GM12878 (cell line): ENCODE data around the gene LRRC4. TPM values are rescaled to one million over a fixed set of nuclear protein-coding genes. Genes with fewer than 3 reads are reported as not detected.

ENCODE experiments used
- ATAC-seq: fragments of 200-7000 bp; cut with Tn5 transposase; 3 replicates; pipeline ENCODE4 v1.9.1; 2020; ENCODE audit warnings: mild to moderate bottlenecking, moderate library complexity
- BruUV-seq: library from RNA; stranded (reverse); fragments of 400-500 nt; replicated peaks from 2 replicates; lab custom pipeline; 2021; lab: Mats Ljungman, UMichigan
- CTCF ChIA-PET: fragments of 300-600 bp; sonication (Branson Sonifier 250); formaldehyde crosslinking; extraction: SDS; loops from one replicate; lab custom pipeline; 2021; ENCODE audit warnings: inconsistent platforms; lab: Yijun Ruan, JAX
- POLR2A ChIA-PET: fragments of 350-600 bp; formaldehyde crosslinking; extraction: SDS; loops from one replicate; lab custom pipeline; 2021; ENCODE audit warnings: inconsistent platforms; lab: Charles Lee
- RAD21 ChIA-PET: fragments of 300-600 bp; sonication (Branson Sonifier 250); formaldehyde crosslinking; loops from one replicate; lab custom pipeline; 2023; ENCODE audit warnings: antibody characterized with exemption; ENCODE audit not compliant: unreplicated experiment; lab: Charles Lee
- SMC1A ChIA-PET: fragments of 300-600 bp; sonication (Branson Sonifier 250); formaldehyde crosslinking; loops from one replicate; lab custom pipeline; 2023; ENCODE audit not compliant: unreplicated experiment, uncharacterized antibody; lab: Charles Lee
- DNase-seq: peaks from one replicate; pipeline ENCODE4 v3.0.0-alpha.2; 2011; ENCODE audit warnings: low read depth, low spot score
- FAIRE-seq: peaks from 3 replicates; lab custom pipeline; 2011; peaks lifted over from hg19 to GRCh38; lab: Jason Lieb, UNC
- H2AFZ ChIP-seq: 2 replicates; pipeline ENCODE4 v1.6.0; 2011; ENCODE audit warnings: low read depth, low read length, control low read depth; ENCODE audit not compliant: control insufficient read depth
- H3K27ac ChIP-seq: 2 replicates; pipeline ENCODE4 v1.5.1; 2011; ENCODE audit warnings: control low read depth; ENCODE audit not compliant: control insufficient read depth, insufficient read depth
- H3K27me3 ChIP-seq, 2 experiments: replicated peaks in 1 of 2; 2 replicates each; pipeline versions ENCODE4 v1.6.0 to v1.6.1; 2011; ENCODE audit warnings: low read length in 1 of 2; ENCODE audit not compliant: control insufficient read depth in 2 of 2, insufficient read depth in 2 of 2
- H3K36me3 ChIP-seq, 2 experiments: 2 replicates each; pipeline ENCODE4 v1.5.1; 2011; ENCODE audit warnings: low read length in 1 of 2; ENCODE audit not compliant: control insufficient read depth in 2 of 2, insufficient read depth in 2 of 2
- H3K4me1 ChIP-seq: 2 replicates; pipeline ENCODE4 v1.6.1; 2011; ENCODE audit warnings: mild to moderate bottlenecking, low read length, moderate library complexity, mixed read lengths; ENCODE audit not compliant: control insufficient read depth, insufficient read depth
- H3K4me2 ChIP-seq: 2 replicates; pipeline ENCODE4 v1.6.0; 2011; ENCODE audit warnings: control low read depth; ENCODE audit not compliant: control insufficient read depth, insufficient read depth
- H3K4me3 ChIP-seq: fragments of 200-600 bp; sonication (generic); 2 replicates; pipeline ENCODE4 v1.5.1; 2016
- H3K79me2 ChIP-seq: 2 replicates; pipeline ENCODE4 v1.6.0; 2011; ENCODE audit warnings: low read length; ENCODE audit not compliant: control insufficient read depth, insufficient read depth
- H3K9ac ChIP-seq: 2 replicates; pipeline ENCODE4 v1.8.0; 2011; ENCODE audit warnings: low read length, control low read depth, mixed read lengths; ENCODE audit not compliant: control insufficient read depth, insufficient read depth
- H3K9me3 ChIP-seq: replicated peaks from 3 replicates; pipeline ENCODE4 v1.5.1; 2011; ENCODE audit warnings: mild to moderate bottlenecking, low read length; ENCODE audit not compliant: control insufficient read depth, insufficient read depth
- H4K20me1 ChIP-seq: 2 replicates; pipeline ENCODE4 v1.6.0; 2011; ENCODE audit not compliant: control insufficient read depth, insufficient read depth
- ASH2L ChIP-seq: fragments of 300-600, 200-600 bp; sonication (generic); IDR thresholded peaks from 2 replicates; pipeline ENCODE4 v1.6.1; 2017; ENCODE audit warnings: low read depth, mild to moderate bottlenecking, borderline replicate concordance
- CBFB ChIP-seq: IDR thresholded peaks from 2 replicates; pipeline ENCODE4 v1.6.1; 2016; ENCODE audit warnings: antibody characterized with exemption, low read depth
- ESRRA ChIP-seq: IDR thresholded peaks from 2 replicates; pipeline ENCODE4 v1.6.1; 2012; ENCODE audit warnings: mild to moderate bottlenecking, low read length, improper control_type of control experiment
- GATAD2B ChIP-seq: fragments of 450-650 bp; conservative IDR thresholded peaks from 2 replicates; pipeline ENCODE4 v1.6.1; 2017; ENCODE audit warnings: low read depth, mild to moderate bottlenecking, moderate library complexity
- HCFC1 ChIP-seq: fragments of 150-350 bp; IDR thresholded peaks from 2 replicates; pipeline ENCODE4 v1.6.1; 2014; ENCODE audit warnings: low read length
- HDGF ChIP-seq: fragments of 450-650 bp; IDR thresholded peaks from 2 replicates; pipeline ENCODE4 v1.6.1; 2016; ENCODE audit warnings: antibody characterized with exemption
- KAT2A ChIP-seq: conservative IDR thresholded peaks from 2 replicates; pipeline ENCODE4 v1.6.1; 2011; ENCODE audit warnings: low read depth, low read length; ENCODE audit not compliant: control insufficient read depth
- MEF2B ChIP-seq: fragments of 450-650 bp; IDR thresholded peaks from 2 replicates; pipeline ENCODE4 v1.6.1; 2018; ENCODE audit warnings: mild to moderate bottlenecking, moderate library complexity; ENCODE audit not compliant: partially characterized antibody, poor library complexity, severe bottlenecking
- NBN ChIP-seq: fragments of 450-650 bp; IDR thresholded peaks from 2 replicates; pipeline ENCODE4 v1.6.1; 2016
- NFYB ChIP-seq: IDR thresholded peaks from 2 replicates; pipeline ENCODE4 v1.6.1; 2011; ENCODE audit warnings: low read depth, mild to moderate bottlenecking, low read length, improper control_type of control experiment, moderate library complexity; ENCODE audit not compliant: insufficient read depth
- NR2C2 ChIP-seq: IDR thresholded peaks from 2 replicates; pipeline ENCODE4 v1.6.1; 2011; ENCODE audit warnings: borderline replicate concordance, low read depth; ENCODE audit not compliant: control insufficient read depth, insufficient read length
- PAX5 ChIP-seq: IDR thresholded peaks from 2 replicates; pipeline ENCODE4 v1.6.1; 2011; ENCODE audit warnings: low read depth, low read length, borderline replicate concordance
- POLR2AphosphoS2 ChIP-seq: IDR thresholded peaks from 2 replicates; pipeline ENCODE4 v1.6.1; 2011; ENCODE audit warnings: low read depth, mild to moderate bottlenecking, low read length, improper control_type of control experiment, moderate library complexity
- RELA ChIP-seq: fragments of 450-650 bp; IDR thresholded peaks from 2 replicates; pipeline ENCODE4 v1.8.0; 2014; ENCODE audit warnings: borderline replicate concordance; ENCODE audit not compliant: partially characterized antibody
- RUNX3 ChIP-seq: IDR thresholded peaks from 2 replicates; pipeline ENCODE4 v1.6.1; 2012; ENCODE audit warnings: low read length, inconsistent platforms
- WGBS: methylation state at CpG from one replicate; pipeline ENCODE4 v1.1.6; 2016; ENCODE audit warnings: low lambda C conversion rate; ENCODE audit not compliant: insufficient replicate concordance, insufficient coverage; ENCODE audit errors: missing lambda C conversion rate; 5-methylcytosine and 5-hydroxymethylcytosine counted together
- in situ Hi-C: fragments of 300-500 bp; cut with MboI; formaldehyde crosslinking; loops from 9 replicates; pipeline ENCODE4 v1.14.3; 2018; ENCODE audit warnings: mixed read lengths
- intact Hi-C: fragments of 100-400 bp; cut with micrococcal nuclease; formaldehyde crosslinking; loops from one replicate; pipeline ENCODE4 v1.14.2; 2022; ENCODE audit not compliant: unreplicated experiment
- polyA plus RNA-seq, 11 experiments: library from polyadenylated mRNA; depleted of rRNA in 4 of 11; unstranded in 6 of 11; stranded (reverse) in 5 of 11; fragments of >200 nt; fragmentation: Nextera tagmentation in 4 of 11; fragmentation: Illumina TruSeq in 1 of 11; extraction: Ambion mirVana in 4 of 11; extraction: Trizol in 1 of 11; gene quantifications; 1 replicate in 1 of 11; 2 replicates in 10 of 11; pipeline versions ENCODE4 v1.2.1 to v1.2.3, GENCODE V29; 2011 to 2016; ENCODE audit warnings: inconsistent platforms in 2 of 11, missing spikeins in 2 of 11, low read depth in 1 of 11
- total RNA-seq, 4 experiments: library from RNA; depleted of rRNA in 3 of 4; stranded (reverse); fragments of >200 nt in 3 of 4; fragmentation: Illumina TruSeq in 1 of 4; extraction: Trizol in 1 of 4; gene quantifications; 2 replicates each; pipeline versions ENCODE4 v1.2.1 to v1.2.3, GENCODE V29; 2013 to 2021
- TF ChIP-seq, protein P1 (sequence below): IDR thresholded peaks from 2 replicates; pipeline ENCODE4 v1.6.1; 2012; ENCODE audit warnings: low read depth, low read length, improper control_type of control experiment

The LRRC4 gene
- total and polyA plus RNA-seq, 10 of the 15 experiments (the other 5 are each of a cell fraction or from before 2014, with no cell fraction given), result 0.06 to 0.85 (median 0.12) TPM; not detected in 4

DNA sequence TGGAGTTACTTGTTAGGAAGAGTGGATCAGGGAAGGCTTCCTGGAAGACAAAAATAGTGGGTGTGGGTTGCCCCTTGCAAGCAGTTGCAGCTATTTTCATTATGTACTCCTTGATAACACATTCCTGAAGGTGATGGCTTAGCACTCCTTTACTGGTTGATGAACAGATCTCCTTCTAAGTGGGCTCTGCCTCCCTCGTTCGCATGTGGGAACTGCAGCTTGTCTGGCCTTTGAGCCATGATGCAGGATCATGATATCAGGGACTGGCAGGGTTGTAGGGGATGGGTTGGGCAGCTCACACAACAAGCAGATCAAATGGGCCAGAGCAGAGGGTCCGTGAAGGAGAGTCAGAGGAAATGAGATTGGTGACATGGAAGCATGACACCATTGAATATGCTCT is 28.8 kb upstream of the LRRC4 start:
- intact Hi-C loops, result no loop called here
- FAIRE-seq (no peak), ATAC-seq (no peak), DNase-seq (no peak)
- no TSS peak for BruUV-seq
- Histone ChIP-seq H3K27ac (no peak overlapping the region), H4K20me1 (no peaks in the 10 kb centered on the region; the same call in none of the 2 replicates), H3K79me2 (no peaks in the 10 kb centered on the region), H3K9me3 (no peaks in the 10 kb centered on the region), H2AFZ (no peak overlapping the region), H3K36me3 (peaks cover 5 to 20% of the 10 kb centered on the region in 2 experiments), H3K27me3 (no peaks in the 10 kb centered on the region), H3K4me2 (no peak overlapping the region), H3K9ac (no peak overlapping the region), H3K4me1 (no peaks in the 10 kb centered on the region), H3K4me3 (no peak overlapping the region)
- TF ChIP-seq RUNX3 (no peak), NR2C2 (no peak), RELA (no peak), PAX5 (no peak), POLR2AphosphoS2 (no peak), ASH2L (no peak), ESRRA (no peak), NBN (no peak), GATAD2B (no peak), MEF2B (no peak), HDGF (no peak), CBFB (no peak), NFYB (no peak), KAT2A (no peak), HCFC1 (no peak)
- TF ChIP-seq, protein P1, sequence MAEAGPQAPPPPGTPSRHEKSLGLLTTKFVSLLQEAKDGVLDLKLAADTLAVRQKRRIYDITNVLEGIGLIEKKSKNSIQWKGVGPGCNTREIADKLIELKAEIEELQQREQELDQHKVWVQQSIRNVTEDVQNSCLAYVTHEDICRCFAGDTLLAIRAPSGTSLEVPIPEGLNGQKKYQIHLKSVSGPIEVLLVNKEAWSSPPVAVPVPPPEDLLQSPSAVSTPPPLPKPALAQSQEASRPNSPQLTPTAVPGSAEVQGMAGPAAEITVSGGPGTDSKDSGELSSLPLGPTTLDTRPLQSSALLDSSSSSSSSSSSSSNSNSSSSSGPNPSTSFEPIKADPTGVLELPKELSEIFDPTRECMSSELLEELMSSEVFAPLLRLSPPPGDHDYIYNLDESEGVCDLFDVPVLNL, result no peak
- in situ Hi-C loops, result no loop called here
- ChIA-PET POLR2A (no interaction called here), CTCF (no interaction called here), RAD21 (no interaction called here), SMC1A (no interaction called here)
- 96% methylated on average over 3 of the region's 3 CpGs for WGBS
